GM18511 (cell line): ENCODE results near the gene SEC31B.

Experiments
- ATAC-seq: cut with Tn5 transposase; IDR thresholded peaks from one replicate; pipeline ENCODE4 v1.9.1; 2021; ENCODE audit warnings: mild to moderate bottlenecking, moderate library complexity; ENCODE audit not compliant: unreplicated experiment

The SEC31B gene

GRCh38 chr10:100529475-100530298, 10.0 kb upstream of the SEC31B start, which contains the start of gene NDUFB8:
Gene NDUFB8, minus strand, starts transcription at chr10:100529871. Its CDS starts 20 bp downstream, at chr10:100529851.
- ATAC-seq, result peak; percentile 70

GRCh38 chr10:100528921-100529474, 9.3 kb upstream of the SEC31B start:
- peak; percentile 29 for ATAC-seq

- ATAC-seq, result no peak
Observed at GRCh38 chr10:100528123-100528886, 8.6 kb upstream of the SEC31B start.

GRCh38 chr10:100524638-100525037, 5.0 kb upstream of the SEC31B start:
- ATAC-seq, result no peak

- no peak for ATAC-seq
Observed at GRCh38 chr10:100524206-100524605, 4.5 kb upstream of the SEC31B start.

GRCh38 chr10:100522945-100523344, 3.3 kb upstream of the SEC31B start:
- no peak for ATAC-seq

GRCh38 chr10:100522107-100522801, 2.6 kb upstream of the SEC31B start:
- ATAC-seq, result no peak

GRCh38 chr10:100520811-100521210, 1.1 kb upstream of the SEC31B start:
- no peak for ATAC-seq

- ATAC-seq, result no peak
Observed at GRCh38 chr10:100518761-100519241, 860 bp downstream of the SEC31B start.

- ATAC-seq, result no peak
Observed at GRCh38 chr10:100516847-100517246, 2.8 kb downstream of the SEC31B start.

GRCh38 chr10:100515612-100516011, 4.0 kb downstream of the SEC31B start:
- ATAC-seq, result no peak

GRCh38 chr10:100510533-100511308, 8.9 kb downstream of the SEC31B start:
- peak; percentile 64 for ATAC-seq

GRCh38 chr10:100509241-100509840, 10.3 kb downstream of the SEC31B start:
- no peak for ATAC-seq

GRCh38 chr10:100508691-100509150, 10.9 kb downstream of the SEC31B start:
- ATAC-seq, result peak; percentile 69

GRCh38 chr10:100508266-100508665, 11.4 kb downstream of the SEC31B start:
- no peak for ATAC-seq

- ATAC-seq, result no peak
Observed at GRCh38 chr10:100507357-100507732, 12.3 kb downstream of the SEC31B start.

- ATAC-seq, result no peak
Observed at GRCh38 chr10:100506596-100507356, 12.9 kb downstream of the SEC31B start.

- ATAC-seq, result no peak
Observed at GRCh38 chr10:100505164-100505563, 14.5 kb downstream of the SEC31B start.

- ATAC-seq, result no peak
Observed at GRCh38 chr10:100504096-100504495, 15.6 kb downstream of the SEC31B start.
